ENCODE results near the gene CHST5.
"Not testable (repeated sequence)": the region's sequence is repeated elsewhere in the genome, so short reads cannot be mapped to it uniquely, and the experiment has no call there.

DNA sequence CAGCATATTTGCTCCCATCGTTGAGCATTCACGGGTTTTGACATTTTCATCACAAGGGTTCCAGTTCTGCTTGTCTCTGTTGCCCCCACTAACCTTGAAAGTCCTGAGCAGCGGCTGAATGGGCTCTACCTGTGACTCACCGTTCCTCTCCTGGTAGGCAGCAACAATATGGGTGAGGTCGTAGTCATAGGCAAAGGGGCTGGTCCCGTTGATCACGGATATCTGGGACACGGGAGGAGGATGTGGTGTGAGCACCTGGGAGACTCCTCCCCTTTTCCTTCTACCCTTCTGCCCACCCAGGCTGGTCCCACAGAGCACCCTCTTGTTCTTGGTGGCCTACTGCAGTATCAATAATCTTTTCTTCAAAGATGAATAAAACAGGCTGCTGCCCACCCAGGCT is 6.6 kb upstream of the CHST5 start:
- TF ChIP-seq POLR2A (IDR thresholded peaks at IDR 0.05; ENCODE audit: low read length); GATA1 (IDR thresholded peaks at IDR 0.05; ENCODE audit: low read depth, low read length): not testable (repeated sequence)

Data from erythroblast (primary cell).